ENCODE measurements around the gene LHFPL4. TPM values are rescaled to one million over a fixed set of nuclear protein-coding genes. Genes with fewer than 3 reads are reported as not detected.

The LHFPL4 gene
- total and polyA plus RNA-seq, 2 of the 13 experiments (the other 11 are each of a cell fraction or from before 2014, with no cell fraction given): 0.02 to 0.03 TPM

GRCh38 chr3:9498781-9499180 is 54.8 kb downstream of the LHFPL4 start (continued):
- TF ChIP-seq ZNF513 (CRISPR knock-in tag; conservative IDR thresholded peaks at IDR 0.05) (no peak), KDM1A (CRISPR knock-in tag; IDR thresholded peaks at IDR 0.05) (no peak), RFX1 (IDR thresholded peaks at IDR 0.05) (no peak), ZNF441 (CRISPR knock-in tag; IDR thresholded peaks at IDR 0.05; ENCODE audit: borderline replicate concordance) (no peak), SMARCE1 (IDR thresholded peaks at IDR 0.05; ENCODE audit: borderline replicate concordance) (no peak), FOXP4 (CRISPR knock-in tag; IDR thresholded peaks at IDR 0.05) (no peak), POLR2G (IDR thresholded peaks at IDR 0.05; ENCODE audit: low read depth, low read length) (no peak), MTERF4 (CRISPR knock-in tag; IDR thresholded peaks at IDR 0.05) (no peak), ZSCAN5A (CRISPR knock-in tag; IDR thresholded peaks at IDR 0.05; ENCODE audit: borderline replicate concordance) (no peak), POLR2A (IDR thresholded peaks at IDR 0.05; ENCODE audit: insufficient read depth in 1 of 2, low read depth in 2 of 2, low read length in 2 of 2) (no peak), ZNF639 (CRISPR knock-in tag; conservative IDR thresholded peaks at IDR 0.05) (no peak)

All from HepG2 (cell line).